ENCODE results near the gene STBD1. TPM values are rescaled to one million over a fixed set of nuclear protein-coding genes. Genes with fewer than 3 reads are reported as not detected.
"Not testable (repeated sequence)": the region's sequence is repeated elsewhere in the genome, so short reads cannot be mapped to it uniquely, and the experiment has no call there.

STBD1 gene
- polyA plus RNA-seq, 1 experiment = 4.2 TPM

DNA sequence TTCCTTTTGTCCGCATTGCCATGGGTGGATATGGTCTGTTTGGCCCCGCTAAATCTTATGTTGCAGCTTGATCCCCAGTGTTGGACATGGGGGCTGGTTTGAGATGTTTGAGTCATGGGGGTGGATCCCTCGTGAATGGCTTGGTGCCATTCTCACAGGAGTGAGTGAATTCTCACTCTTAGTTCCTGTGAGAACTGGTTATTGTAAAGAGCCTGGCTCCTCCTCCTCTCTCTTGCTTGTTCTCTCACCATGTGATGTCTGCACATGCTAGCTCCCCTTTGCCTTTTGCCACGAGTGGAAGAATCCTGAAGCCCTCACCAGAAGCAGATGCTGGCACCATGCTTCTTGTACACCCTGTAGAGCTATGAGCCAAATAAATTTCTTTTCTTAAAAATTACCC lies 22.6 kb upstream of the STBD1 start:
- ChIA-PET CTCF (no interaction called here), POLR2A (no interaction called here)
- no peak overlapping the region for H3K4me3 ChIP-seq (ENCODE audit: low read depth, low read length)
- TF ChIP-seq, protein P1, sequence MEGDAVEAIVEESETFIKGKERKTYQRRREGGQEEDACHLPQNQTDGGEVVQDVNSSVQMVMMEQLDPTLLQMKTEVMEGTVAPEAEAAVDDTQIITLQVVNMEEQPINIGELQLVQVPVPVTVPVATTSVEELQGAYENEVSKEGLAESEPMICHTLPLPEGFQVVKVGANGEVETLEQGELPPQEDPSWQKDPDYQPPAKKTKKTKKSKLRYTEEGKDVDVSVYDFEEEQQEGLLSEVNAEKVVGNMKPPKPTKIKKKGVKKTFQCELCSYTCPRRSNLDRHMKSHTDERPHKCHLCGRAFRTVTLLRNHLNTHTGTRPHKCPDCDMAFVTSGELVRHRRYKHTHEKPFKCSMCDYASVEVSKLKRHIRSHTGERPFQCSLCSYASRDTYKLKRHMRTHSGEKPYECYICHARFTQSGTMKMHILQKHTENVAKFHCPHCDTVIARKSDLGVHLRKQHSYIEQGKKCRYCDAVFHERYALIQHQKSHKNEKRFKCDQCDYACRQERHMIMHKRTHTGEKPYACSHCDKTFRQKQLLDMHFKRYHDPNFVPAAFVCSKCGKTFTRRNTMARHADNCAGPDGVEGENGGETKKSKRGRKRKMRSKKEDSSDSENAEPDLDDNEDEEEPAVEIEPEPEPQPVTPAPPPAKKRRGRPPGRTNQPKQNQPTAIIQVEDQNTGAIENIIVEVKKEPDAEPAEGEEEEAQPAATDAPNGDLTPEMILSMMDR (IDR thresholded peaks at IDR 0.05; ENCODE audit: insufficient read depth, low read depth, low read length) = no peak
- DNase-seq (ENCODE audit: low read depth) = no peak
- H3K27me3 ChIP-seq (ENCODE audit: control insufficient read depth, insufficient read depth, low read length) = no peaks in the 10 kb centered on the region; the same call in 1 of the 2 replicates
- H3K36me3 ChIP-seq (ENCODE audit: control insufficient read depth, insufficient read depth, low read length) = no peaks in the 10 kb centered on the region

DNA sequence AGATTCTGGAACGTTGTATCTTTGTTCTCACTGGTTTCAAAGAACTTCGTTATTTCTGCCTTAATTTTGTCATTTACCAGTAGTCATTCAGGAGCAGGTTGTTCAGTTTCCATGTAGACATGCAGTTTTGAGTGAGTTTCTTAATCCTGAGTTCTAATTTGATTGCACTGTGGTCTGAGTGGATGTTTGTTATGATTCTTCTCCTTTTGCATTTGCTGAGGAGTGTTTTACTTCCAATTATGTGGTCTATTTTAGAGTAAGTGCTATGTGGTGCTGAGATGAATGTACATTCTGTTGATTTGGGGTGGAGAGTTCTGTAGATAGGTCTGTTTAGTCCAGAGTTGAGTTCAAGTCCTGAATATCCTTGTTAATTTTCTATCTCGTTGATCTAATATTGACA lies 18.7 kb upstream of the STBD1 start:
- H3K36me3 ChIP-seq (ENCODE audit: control insufficient read depth, insufficient read depth, low read length); DNase-seq (ENCODE audit: low read depth); POLR2A ChIA-PET; H3K27me3 ChIP-seq (ENCODE audit: control insufficient read depth, insufficient read depth, low read length); H3K4me3 ChIP-seq (ENCODE audit: low read depth, low read length): not testable (repeated sequence)
- CTCF ChIA-PET = interaction anchor here (1.5 kb wide), 1 partner anchor 9 kb away, joined by 3 read pairs; no protein-coding TSS in a partner anchor

DNA sequence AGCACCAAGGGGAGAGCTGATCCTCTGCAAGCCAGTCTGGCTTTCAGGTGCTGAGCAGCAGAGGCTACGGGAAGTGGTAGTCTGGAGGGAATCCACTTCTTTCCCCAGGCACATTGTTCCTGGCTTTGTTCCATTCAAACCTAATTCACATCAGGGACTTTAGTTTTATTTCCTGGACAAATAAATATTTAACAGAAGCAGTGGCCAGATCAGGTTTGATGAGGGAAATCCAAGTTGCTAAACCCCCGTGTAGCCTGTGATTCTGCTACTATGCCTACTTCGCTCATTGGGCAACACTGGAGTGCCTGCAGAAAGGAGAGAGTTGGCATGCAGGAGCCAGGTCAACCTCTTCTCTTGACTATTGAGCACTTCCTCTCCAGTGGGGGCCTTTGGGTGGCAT lies 13.8 kb upstream of the STBD1 start:
- ChIA-PET POLR2A (no interaction called here), CTCF (interaction anchor here (0.7 kb wide), 1 partner anchor 811 kb away, joined by 3 read pairs; no protein-coding TSS in a partner anchor)
- Histone ChIP-seq H3K4me3 (ENCODE audit: low read depth, low read length) (no peak overlapping the region), H3K27me3 (ENCODE audit: control insufficient read depth, insufficient read depth, low read length) (peaks cover 6% of the 10 kb centered on the region; the same call in 1 of the 2 replicates), H3K36me3 (ENCODE audit: control insufficient read depth, insufficient read depth, low read length) (no peaks in the 10 kb centered on the region)
- DNase-seq (ENCODE audit: low read depth) = no peak
- TF ChIP-seq, protein P1 (IDR thresholded peaks at IDR 0.05; ENCODE audit: insufficient read depth, low read depth, low read length) = no peak

DNA sequence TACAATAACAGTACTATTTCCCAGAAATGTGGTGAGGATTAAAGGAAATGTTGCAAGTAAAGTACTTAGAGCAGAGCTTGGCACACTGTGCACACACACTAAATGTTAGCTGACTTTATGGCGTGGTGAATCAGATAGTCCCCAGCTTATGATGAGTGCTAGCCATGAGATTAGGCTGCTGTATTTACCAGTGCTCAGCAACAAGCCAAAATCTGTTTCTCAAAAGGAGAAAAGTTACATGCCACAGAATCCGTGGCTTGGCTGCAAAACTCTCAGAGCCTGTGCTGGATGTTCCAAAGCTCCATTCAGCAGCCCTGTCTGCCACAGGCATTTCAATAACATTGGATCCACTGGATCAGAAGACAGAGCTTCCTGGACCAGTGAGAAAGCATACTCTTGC lies 12.8 kb upstream of the STBD1 start:
- CTCF ChIA-PET = no interaction called here
- TF ChIP-seq, protein P1 (IDR thresholded peaks at IDR 0.05; ENCODE audit: insufficient read depth, low read depth, low read length) = no peak
- Histone ChIP-seq H3K27me3 (ENCODE audit: control insufficient read depth, insufficient read depth, low read length) (peaks cover 6% of the 10 kb centered on the region; the same call in 1 of the 2 replicates), H3K4me3 (ENCODE audit: low read depth, low read length) (no peak overlapping the region), H3K36me3 (ENCODE audit: control insufficient read depth, insufficient read depth, low read length) (no peaks in the 10 kb centered on the region)
- POLR2A ChIA-PET = no interaction called here
- no peak for DNase-seq (ENCODE audit: low read depth)

DNA sequence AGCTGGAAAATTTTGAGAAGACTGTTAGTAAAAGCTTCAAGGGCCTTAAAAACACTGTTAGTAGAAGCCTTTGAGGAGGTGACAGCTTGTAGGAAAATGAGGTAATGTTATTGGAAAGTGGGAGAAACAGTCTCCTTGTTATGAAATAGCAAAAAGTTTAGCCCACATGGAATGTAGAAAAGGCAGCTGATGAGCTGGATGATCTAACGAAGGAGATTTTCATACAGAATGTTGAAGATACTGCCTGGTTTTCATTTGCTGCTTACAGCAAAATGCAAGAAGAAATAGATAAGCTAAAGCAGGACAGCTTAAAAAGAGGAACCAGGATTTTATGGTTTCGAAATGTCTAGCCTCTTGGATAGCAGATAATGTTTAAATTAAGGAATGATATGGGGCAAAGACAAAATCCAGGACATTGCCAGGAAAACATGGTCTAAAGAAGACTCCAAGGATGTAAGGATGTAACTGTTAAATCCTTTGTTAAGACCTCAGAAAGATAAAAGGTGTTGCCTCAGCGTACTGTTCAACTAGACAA lies 10.2 kb upstream of the STBD1 start:
- POLR2A ChIA-PET = no interaction called here
- CTCF ChIA-PET = interaction anchor here (0.7 to 1.5 kb wide), 2 partner anchors 10 to 117 kb away, joined by 3 read pairs; partner anchors contain the start of gene STBD1
- TF ChIP-seq, protein P1 (IDR thresholded peaks at IDR 0.05; ENCODE audit: insufficient read depth, low read depth, low read length) = no peak
- no peaks in the 10 kb centered on the region for H3K36me3 ChIP-seq (ENCODE audit: control insufficient read depth, insufficient read depth, low read length)
- H3K4me3 ChIP-seq (ENCODE audit: low read depth, low read length) = no peak overlapping the region
- peaks cover 2% of the 10 kb centered on the region; the same call in 1 of the 2 replicates for H3K27me3 ChIP-seq (ENCODE audit: control insufficient read depth, insufficient read depth, low read length)
- DNase-seq (ENCODE audit: low read depth) = no peak

DNA sequence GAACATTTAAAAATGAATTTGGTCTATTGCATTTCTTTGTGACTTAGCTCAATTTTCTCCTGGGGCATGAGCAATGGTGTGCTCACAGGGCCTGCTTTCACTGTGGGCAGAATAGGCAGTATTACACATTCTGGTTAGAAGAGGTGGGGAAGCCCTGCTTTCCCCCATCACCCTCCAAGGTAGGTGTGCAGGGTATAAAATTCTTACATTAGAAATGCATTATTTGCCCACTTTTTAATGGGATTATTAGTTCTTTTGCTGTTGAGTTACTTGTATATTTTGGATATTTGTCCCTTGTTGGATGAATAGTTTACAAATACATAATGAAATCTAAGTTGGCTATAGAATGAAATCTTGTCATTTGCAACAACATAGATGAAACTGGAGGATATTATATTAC lies 8.3 kb upstream of the STBD1 start:
- CTCF ChIA-PET = interaction anchor here (0.9 kb wide), 1 partner anchor 8 kb away, joined by 3 read pairs; no protein-coding TSS in a partner anchor
- no peak for DNase-seq (ENCODE audit: low read depth)
- TF ChIP-seq, protein P1 (IDR thresholded peaks at IDR 0.05; ENCODE audit: insufficient read depth, low read depth, low read length) = no peak
- Histone ChIP-seq H3K27me3 (ENCODE audit: control insufficient read depth, insufficient read depth, low read length) (no peaks in the 10 kb centered on the region), H3K4me3 (ENCODE audit: low read depth, low read length) (no peak overlapping the region), H3K36me3 (ENCODE audit: control insufficient read depth, insufficient read depth, low read length) (no peaks in the 10 kb centered on the region)
- POLR2A ChIA-PET = no interaction called here

Data from BJ (cell line).